ENCODE results near the gene BBX.

Gene BBX

DNA sequence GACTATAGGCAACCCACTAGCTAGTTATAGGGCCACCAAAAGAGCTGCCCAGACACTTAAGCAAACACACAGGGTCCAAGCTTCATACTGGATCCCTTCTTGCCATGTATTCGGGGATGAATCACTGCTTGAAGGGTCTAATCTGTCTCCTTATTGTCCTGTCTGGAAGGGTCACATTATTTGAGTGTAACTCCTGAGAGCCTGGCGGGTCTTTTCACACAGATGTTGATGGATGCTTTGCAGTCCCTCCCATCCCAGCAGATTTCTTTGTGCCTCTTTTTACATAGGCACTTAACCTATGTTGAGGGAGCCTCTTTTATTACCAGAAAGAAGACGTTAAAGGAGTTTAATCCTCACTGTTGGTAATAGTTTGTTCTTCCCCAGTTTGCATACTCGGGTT lies 56.6 kb downstream of the BBX start:
- TF ChIP-seq POLR2AphosphoS5 (IDR thresholded peaks at IDR 0.05; ENCODE audit: low read depth, low read length) (no peak), SIN3A (IDR thresholded peaks at IDR 0.05; ENCODE audit: borderline replicate concordance, insufficient read depth, low read length) (no peak), FOXP2 (optimal IDR thresholded peaks at IDR 0.05; ENCODE audit: borderline replicate concordance, extremely low read depth, extremely low read length, insufficient read depth) (no peak), TAF1 (IDR thresholded peaks at IDR 0.05; ENCODE audit: borderline replicate concordance, insufficient read depth, low read length) (no peak)
- TF ChIP-seq, protein P1, sequence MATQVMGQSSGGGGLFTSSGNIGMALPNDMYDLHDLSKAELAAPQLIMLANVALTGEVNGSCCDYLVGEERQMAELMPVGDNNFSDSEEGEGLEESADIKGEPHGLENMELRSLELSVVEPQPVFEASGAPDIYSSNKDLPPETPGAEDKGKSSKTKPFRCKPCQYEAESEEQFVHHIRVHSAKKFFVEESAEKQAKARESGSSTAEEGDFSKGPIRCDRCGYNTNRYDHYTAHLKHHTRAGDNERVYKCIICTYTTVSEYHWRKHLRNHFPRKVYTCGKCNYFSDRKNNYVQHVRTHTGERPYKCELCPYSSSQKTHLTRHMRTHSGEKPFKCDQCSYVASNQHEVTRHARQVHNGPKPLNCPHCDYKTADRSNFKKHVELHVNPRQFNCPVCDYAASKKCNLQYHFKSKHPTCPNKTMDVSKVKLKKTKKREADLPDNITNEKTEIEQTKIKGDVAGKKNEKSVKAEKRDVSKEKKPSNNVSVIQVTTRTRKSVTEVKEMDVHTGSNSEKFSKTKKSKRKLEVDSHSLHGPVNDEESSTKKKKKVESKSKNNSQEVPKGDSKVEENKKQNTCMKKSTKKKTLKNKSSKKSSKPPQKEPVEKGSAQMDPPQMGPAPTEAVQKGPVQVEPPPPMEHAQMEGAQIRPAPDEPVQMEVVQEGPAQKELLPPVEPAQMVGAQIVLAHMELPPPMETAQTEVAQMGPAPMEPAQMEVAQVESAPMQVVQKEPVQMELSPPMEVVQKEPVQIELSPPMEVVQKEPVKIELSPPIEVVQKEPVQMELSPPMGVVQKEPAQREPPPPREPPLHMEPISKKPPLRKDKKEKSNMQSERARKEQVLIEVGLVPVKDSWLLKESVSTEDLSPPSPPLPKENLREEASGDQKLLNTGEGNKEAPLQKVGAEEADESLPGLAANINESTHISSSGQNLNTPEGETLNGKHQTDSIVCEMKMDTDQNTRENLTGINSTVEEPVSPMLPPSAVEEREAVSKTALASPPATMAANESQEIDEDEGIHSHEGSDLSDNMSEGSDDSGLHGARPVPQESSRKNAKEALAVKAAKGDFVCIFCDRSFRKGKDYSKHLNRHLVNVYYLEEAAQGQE (IDR thresholded peaks at IDR 0.05; ENCODE audit: insufficient read depth in 1 of 2, low read depth in 2 of 2, low read length in 2 of 2): no peak

DNA sequence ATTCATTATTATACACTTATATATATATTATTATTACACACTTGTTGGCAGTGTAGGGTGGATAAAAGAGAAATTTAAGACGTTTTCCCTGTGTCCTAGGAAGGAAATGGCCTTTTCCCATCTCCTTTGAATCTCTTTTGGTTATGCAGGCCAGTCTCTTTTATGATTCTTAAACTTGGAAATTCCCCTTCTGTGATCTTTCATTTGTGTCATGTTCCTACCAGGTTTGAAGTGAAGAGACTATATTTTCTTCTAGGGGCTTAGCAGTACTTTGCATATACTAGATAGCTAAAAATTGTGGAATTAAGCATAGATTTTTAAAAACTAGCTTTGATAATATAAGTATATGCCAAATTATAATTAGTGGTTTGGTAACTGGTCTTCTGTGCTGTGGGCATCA lies 58.5 kb downstream of the BBX start:
- no peak for TF ChIP-seq POLR2AphosphoS5 (IDR thresholded peaks at IDR 0.05; ENCODE audit: low read depth, low read length)
- TF ChIP-seq, protein P1 (IDR thresholded peaks at IDR 0.05; ENCODE audit: insufficient read depth in 1 of 2, low read depth in 2 of 2, low read length in 2 of 2): no peak
- no peak for TF ChIP-seq FOXP2 (optimal IDR thresholded peaks at IDR 0.05; ENCODE audit: borderline replicate concordance, extremely low read depth, extremely low read length, insufficient read depth)
- no peak for TF ChIP-seq SIN3A (IDR thresholded peaks at IDR 0.05; ENCODE audit: borderline replicate concordance, insufficient read depth, low read length)
- TF ChIP-seq TAF1 (IDR thresholded peaks at IDR 0.05; ENCODE audit: borderline replicate concordance, insufficient read depth, low read length): no peak

DNA sequence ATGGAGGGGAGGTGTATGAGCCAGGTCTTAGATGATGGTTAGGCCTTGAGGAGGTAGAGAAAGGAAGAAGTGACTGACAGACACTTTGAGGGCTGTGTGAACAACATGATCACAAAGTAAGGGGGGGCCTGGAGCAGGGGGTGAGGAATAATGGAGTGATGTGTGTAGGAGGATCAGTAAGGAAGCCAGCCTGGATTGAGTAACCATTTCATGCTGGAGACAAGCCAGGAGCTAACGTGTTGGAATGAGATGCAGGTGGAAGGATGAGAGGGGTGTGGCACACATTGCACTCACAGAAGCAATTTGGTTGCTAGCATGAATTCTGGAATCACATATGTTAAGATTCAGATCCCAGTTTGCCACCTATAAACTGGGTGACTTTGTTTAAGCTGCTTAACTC lies 65.5 kb downstream of the BBX start:
- TF ChIP-seq POLR2AphosphoS5 (IDR thresholded peaks at IDR 0.05; ENCODE audit: low read depth, low read length): no peak
- no peak for TF ChIP-seq TAF1 (IDR thresholded peaks at IDR 0.05; ENCODE audit: borderline replicate concordance, insufficient read depth, low read length)

DNA sequence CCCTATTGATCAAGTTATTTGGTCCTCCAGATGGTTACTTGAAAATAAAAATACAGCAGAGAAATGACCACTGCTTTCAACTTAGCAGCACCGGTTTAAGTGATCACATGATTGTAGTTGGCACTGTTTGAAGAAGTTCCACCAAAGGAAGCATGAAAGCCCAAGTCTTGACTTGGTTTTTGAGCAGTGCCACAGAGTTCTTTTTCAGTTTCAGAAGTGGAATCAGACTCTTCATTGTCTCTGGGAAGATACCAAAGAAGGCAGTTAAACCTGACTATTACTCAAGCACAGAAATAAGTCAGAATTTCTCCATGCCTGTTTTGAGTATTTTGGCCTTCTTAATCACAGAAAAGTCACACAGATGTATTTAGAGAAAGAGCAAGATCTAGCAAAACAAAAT lies 66.7 kb downstream of the BBX start:
- TF ChIP-seq SIN3A (IDR thresholded peaks at IDR 0.05; ENCODE audit: borderline replicate concordance, insufficient read depth, low read length) (no peak), FOXP2 (optimal IDR thresholded peaks at IDR 0.05; ENCODE audit: borderline replicate concordance, extremely low read depth, extremely low read length, insufficient read depth) (no peak), TAF1 (IDR thresholded peaks at IDR 0.05; ENCODE audit: borderline replicate concordance, insufficient read depth, low read length) (no peak), POLR2AphosphoS5 (IDR thresholded peaks at IDR 0.05; ENCODE audit: low read depth, low read length) (no peak)
- TF ChIP-seq, protein P1 (IDR thresholded peaks at IDR 0.05; ENCODE audit: insufficient read depth in 1 of 2, low read depth in 2 of 2, low read length in 2 of 2): no peak

DNA sequence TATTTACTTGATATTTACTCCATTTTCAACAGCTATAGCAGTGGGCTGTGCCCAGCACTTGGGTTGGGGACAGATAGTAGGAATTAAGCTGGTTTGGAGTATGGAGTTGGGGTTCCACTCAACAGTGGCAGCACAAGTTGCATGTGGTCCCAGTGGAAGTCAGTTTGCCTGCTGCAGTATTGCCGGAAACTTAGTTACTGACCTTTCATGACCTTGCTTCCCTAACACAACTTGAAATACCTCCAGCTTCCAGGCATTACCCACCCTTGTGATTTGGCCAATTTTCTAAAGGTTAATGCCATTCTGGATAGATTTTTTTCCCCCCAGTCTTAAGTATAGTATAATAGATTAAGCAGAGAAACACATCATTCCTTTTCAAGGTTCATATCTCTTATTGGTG lies 68.0 kb downstream of the BBX start:
- TF ChIP-seq SIN3A (IDR thresholded peaks at IDR 0.05; ENCODE audit: borderline replicate concordance, insufficient read depth, low read length) (no peak), TAF1 (IDR thresholded peaks at IDR 0.05; ENCODE audit: borderline replicate concordance, insufficient read depth, low read length) (no peak), POLR2AphosphoS5 (IDR thresholded peaks at IDR 0.05; ENCODE audit: low read depth, low read length) (no peak), FOXP2 (optimal IDR thresholded peaks at IDR 0.05; ENCODE audit: borderline replicate concordance, extremely low read depth, extremely low read length, insufficient read depth) (no peak)
- TF ChIP-seq, protein P1 (IDR thresholded peaks at IDR 0.05; ENCODE audit: insufficient read depth in 1 of 2, low read depth in 2 of 2, low read length in 2 of 2): no peak

Data from PFSK-1 (cell line).